Neural progenitor cell (in vitro differentiated cells): ENCODE measurements around the gene STON2. TPM values are rescaled to one million over a fixed set of nuclear protein-coding genes. Genes with fewer than 3 reads are reported as not detected.

Experiments
- DNase-seq: peaks from one replicate; pipeline ENCODE4 v3.0.0-alpha.2; 2016; ENCODE audit warnings: low spot score
- H2AFZ ChIP-seq: fragments of 200-600 bp; sonication (generic); replicated peaks from 2 replicates; pipeline ENCODE4 v1.6.1; 2016; ENCODE audit warnings: antibody characterized with exemption
- H3F3A ChIP-seq: fragments of 200-600 bp; sonication (generic); 2 replicates; pipeline ENCODE4 v1.6.1; 2016; ENCODE audit warnings: antibody characterized with exemption, low read depth
- H3K27ac ChIP-seq: fragments of 200-600 bp; sonication (generic); 2 replicates; pipeline ENCODE4 v1.5.1; 2016; ENCODE audit warnings: mild to moderate bottlenecking
- H3K27me3 ChIP-seq: fragments of 200-600 bp; sonication (generic); 2 replicates; pipeline ENCODE4 v1.6.1; 2016; ENCODE audit warnings: mild to moderate bottlenecking, moderate library complexity
- H3K36me3 ChIP-seq: fragments of 200-600 bp; sonication (generic); 2 replicates; pipeline ENCODE4 v1.5.1; 2016
- H3K4me1 ChIP-seq: fragments of 200-600 bp; sonication (generic); 2 replicates; pipeline ENCODE4 v1.6.1; 2016; ENCODE audit warnings: mixed run types
- H3K4me2 ChIP-seq: fragments of 200-600 bp; sonication (generic); 2 replicates; pipeline ENCODE4 v1.6.1; 2016
- H3K4me3 ChIP-seq: fragments of 200-600 bp; sonication (generic); 2 replicates; pipeline ENCODE4 v1.5.1; 2016
- H3K79me2 ChIP-seq: fragments of 200-600 bp; sonication (generic); 2 replicates; pipeline ENCODE4 v1.6.1; 2016; ENCODE audit warnings: low read depth
- H3K9ac ChIP-seq: fragments of 200-600 bp; sonication (generic); 2 replicates; pipeline ENCODE4 v1.6.1; 2016
- H3K9me3 ChIP-seq: fragments of 200-600 bp; sonication (generic); 2 replicates; pipeline ENCODE4 v1.5.1; 2016; ENCODE audit warnings: low read depth
- H4K20me1 ChIP-seq: fragments of 200-600 bp; sonication (generic); 2 replicates; pipeline ENCODE4 v1.6.1; 2016; ENCODE audit warnings: low read depth
- H3K27ac Mint-ChIP-seq: 3 replicates; pipeline ENCODE4 v1.8.0; 2021; ENCODE audit warnings: mixed read lengths
- H3K27me3 Mint-ChIP-seq: 2 replicates; pipeline ENCODE4 v1.8.0; 2022; ENCODE audit warnings: low read depth, mild to moderate bottlenecking, inconsistent platforms, moderate library complexity, mixed read lengths; ENCODE audit not compliant: insufficient read depth
- H3K36me3 Mint-ChIP-seq: 3 replicates; pipeline ENCODE4 v1.8.0; 2021; ENCODE audit warnings: mixed read lengths
- H3K4me1 Mint-ChIP-seq: 3 replicates; pipeline ENCODE4 v1.8.0; 2021; ENCODE audit warnings: mixed read lengths
- H3K4me3 Mint-ChIP-seq: 3 replicates; pipeline ENCODE4 v1.8.0; 2021; ENCODE audit warnings: mild to moderate bottlenecking, moderate library complexity, mixed read lengths
- H3K9me3 Mint-ChIP-seq: 3 replicates; pipeline ENCODE4 v1.8.0; 2020; ENCODE audit warnings: mixed read lengths
- EZH2 ChIP-seq: fragments of 200-600 bp; sonication (generic); IDR thresholded peaks from 2 replicates; pipeline ENCODE4 v1.6.1; 2017; ENCODE audit warnings: antibody characterized with exemption, mild to moderate bottlenecking, moderate library complexity
- EZH2phosphoT487 ChIP-seq: fragments of 200-600 bp; sonication (generic); IDR thresholded peaks from 2 replicates; pipeline ENCODE4 v1.6.1; 2017; ENCODE audit warnings: antibody characterized with exemption
- total RNA-seq: library from RNA; depleted of rRNA; stranded (reverse); fragments of >200 nt; gene quantifications from 2 replicates; pipeline ENCODE4 v1.2.3, GENCODE V29; 2015; ENCODE audit warnings: low replicate concordance
- TF ChIP-seq, protein P1 (sequence below): fragments of 200-600 bp; sonication (generic); IDR thresholded peaks from 2 replicates; pipeline ENCODE4 v1.5.1; 2017; ENCODE audit warnings: antibody characterized with exemption, mild to moderate bottlenecking

STON2 gene
- total RNA-seq, 1 donor from 2014 or later, result 31.1 TPM

DNA sequence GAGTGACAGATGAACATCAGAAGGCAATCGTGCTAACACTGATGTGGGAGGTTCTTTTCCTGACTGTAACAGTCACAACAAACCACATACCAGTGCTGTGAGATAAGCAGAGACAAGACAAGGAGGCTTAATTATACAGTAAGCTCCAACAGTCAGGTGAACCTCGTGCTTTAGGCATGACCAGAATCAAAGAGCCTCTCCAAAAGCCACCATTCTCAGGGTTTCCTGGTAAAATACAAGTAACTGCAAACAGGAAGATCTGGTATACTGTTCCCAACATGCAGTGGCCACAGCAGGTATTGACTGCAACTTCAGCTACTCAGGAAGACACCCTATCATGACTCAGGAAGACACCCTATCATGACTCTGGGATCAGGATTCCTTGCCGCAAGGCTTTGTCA lies 132.1 kb downstream of the STON2 start:
- Histone ChIP-seq H3K4me2 (no peak overlapping the region), H3K4me3 (no peak overlapping the region), H3K27ac (no peak overlapping the region), H3K9ac (no peak overlapping the region), H3K4me1 (no peaks in the 10 kb centered on the region), H3K27me3 (no peaks in the 10 kb centered on the region), H3K9me3 (no peaks in the 10 kb centered on the region), H3F3A (no peaks in the 10 kb centered on the region), H3K79me2 (no peaks in the 10 kb centered on the region), H4K20me1 (no peaks in the 10 kb centered on the region), H3K36me3 (no peaks in the 10 kb centered on the region), H2AFZ (no peak overlapping the region)
- no peak overlapping the region for H3K27ac Mint-ChIP-seq
- H3K4me1 Mint-ChIP-seq, result peaks cover 21% of the 10 kb centered on the region
- DNase-seq, result no peak
- peaks cover 11% of the 10 kb centered on the region for H3K36me3 Mint-ChIP-seq
- TF ChIP-seq EZH2phosphoT487 (no peak), EZH2 (no peak)
- TF ChIP-seq, protein P1, sequence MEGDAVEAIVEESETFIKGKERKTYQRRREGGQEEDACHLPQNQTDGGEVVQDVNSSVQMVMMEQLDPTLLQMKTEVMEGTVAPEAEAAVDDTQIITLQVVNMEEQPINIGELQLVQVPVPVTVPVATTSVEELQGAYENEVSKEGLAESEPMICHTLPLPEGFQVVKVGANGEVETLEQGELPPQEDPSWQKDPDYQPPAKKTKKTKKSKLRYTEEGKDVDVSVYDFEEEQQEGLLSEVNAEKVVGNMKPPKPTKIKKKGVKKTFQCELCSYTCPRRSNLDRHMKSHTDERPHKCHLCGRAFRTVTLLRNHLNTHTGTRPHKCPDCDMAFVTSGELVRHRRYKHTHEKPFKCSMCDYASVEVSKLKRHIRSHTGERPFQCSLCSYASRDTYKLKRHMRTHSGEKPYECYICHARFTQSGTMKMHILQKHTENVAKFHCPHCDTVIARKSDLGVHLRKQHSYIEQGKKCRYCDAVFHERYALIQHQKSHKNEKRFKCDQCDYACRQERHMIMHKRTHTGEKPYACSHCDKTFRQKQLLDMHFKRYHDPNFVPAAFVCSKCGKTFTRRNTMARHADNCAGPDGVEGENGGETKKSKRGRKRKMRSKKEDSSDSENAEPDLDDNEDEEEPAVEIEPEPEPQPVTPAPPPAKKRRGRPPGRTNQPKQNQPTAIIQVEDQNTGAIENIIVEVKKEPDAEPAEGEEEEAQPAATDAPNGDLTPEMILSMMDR, result no peak
- no peak overlapping the region for H3K4me3 Mint-ChIP-seq
- H3K9me3 Mint-ChIP-seq, result no peaks in the 10 kb centered on the region
- no peaks in the 10 kb centered on the region for H3K27me3 Mint-ChIP-seq

- H4K20me1 ChIP-seq, result no peaks in the 10 kb centered on the region
- Mint-ChIP-seq H3K36me3 (peaks cover 27% of the 10 kb centered on the region), H3K27ac (no peak overlapping the region), H3K9me3 (no peaks in the 10 kb centered on the region), H3K4me1 (peaks cover 19% of the 10 kb centered on the region), H3K27me3 (peaks cover 2% of the 10 kb centered on the region), H3K4me3 (no peak overlapping the region)
- H3K9ac ChIP-seq, result no peak overlapping the region
- no peaks in the 10 kb centered on the region for H3K79me2 ChIP-seq
- H3F3A ChIP-seq, result no peaks in the 10 kb centered on the region
- no peak overlapping the region for H3K4me3 ChIP-seq
- H3K4me1 ChIP-seq, result no peaks in the 10 kb centered on the region
- TF ChIP-seq EZH2phosphoT487 (no peak), EZH2 (no peak)
- TF ChIP-seq, protein P1, result no peak
- no peak overlapping the region for H2AFZ ChIP-seq
- no peak overlapping the region for H3K27ac ChIP-seq
- DNase-seq, result no peak
- H3K4me2 ChIP-seq, result no peak overlapping the region
- H3K9me3 ChIP-seq, result no peaks in the 10 kb centered on the region
- H3K36me3 ChIP-seq, result no peaks in the 10 kb centered on the region
- H3K27me3 ChIP-seq, result no peaks in the 10 kb centered on the region
Observed at GRCh38 chr14:81265636-81266169, 134.4 kb downstream of the STON2 start.

DNA sequence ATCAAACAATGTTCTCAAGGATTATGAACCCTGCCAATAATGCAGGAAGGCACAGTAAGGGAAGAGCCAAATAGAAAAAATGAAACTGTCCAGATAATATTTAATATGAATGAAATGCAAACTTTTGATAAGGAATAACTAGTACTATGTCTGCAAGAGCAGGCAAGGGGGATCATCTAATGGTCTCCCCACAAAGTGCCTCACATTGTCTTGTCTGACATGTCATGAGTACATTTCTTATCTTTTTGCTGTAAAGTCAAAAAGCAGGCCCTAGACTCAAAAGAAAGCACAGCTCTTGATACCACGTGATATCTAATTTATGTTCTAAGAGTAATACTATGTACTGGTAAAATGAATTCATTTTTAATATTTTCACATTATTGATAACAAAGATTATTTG lies 135.5 kb downstream of the STON2 start:
- TF ChIP-seq, protein P1, result no peak
- no peak for TF ChIP-seq EZH2phosphoT487
- no peak overlapping the region for H3K4me2 ChIP-seq

More for the DNA sequence above, 135.5 kb downstream of the STON2 start:
- Histone ChIP-seq H3K79me2 (no peaks in the 10 kb centered on the region), H3F3A (no peaks in the 10 kb centered on the region), H4K20me1 (no peaks in the 10 kb centered on the region), H3K36me3 (no peaks in the 10 kb centered on the region), H3K9me3 (no peaks in the 10 kb centered on the region), H3K4me1 (no peaks in the 10 kb centered on the region), H3K4me3 (no peak overlapping the region), H3K27me3 (no peaks in the 10 kb centered on the region), H3K9ac (no peak overlapping the region), H2AFZ (no peak overlapping the region), H3K27ac (no peak overlapping the region)
- H3K27ac Mint-ChIP-seq, result no peak overlapping the region
- peaks cover 31% of the 10 kb centered on the region for H3K36me3 Mint-ChIP-seq
- H3K27me3 Mint-ChIP-seq, result peaks cover 2% of the 10 kb centered on the region
- H3K4me3 Mint-ChIP-seq, result no peak overlapping the region
- no peaks in the 10 kb centered on the region for H3K9me3 Mint-ChIP-seq
- DNase-seq, result no peak
- H3K4me1 Mint-ChIP-seq, result peaks cover 11% of the 10 kb centered on the region
